H1 (cell line): ENCODE data around the gene GYPC. TPM values are rescaled to one million over a fixed set of nuclear protein-coding genes. Genes with fewer than 3 reads are reported as not detected.

Experiments
- CTCF ChIA-PET: fragments of 300-600 bp; sonication (Branson Sonifier 250); formaldehyde crosslinking; loops from one replicate; lab custom pipeline; 2021; ENCODE audit not compliant: partially characterized antibody; lab: Charles Lee
- POLR2A ChIA-PET: fragments of 300-600 bp; sonication (Branson Sonifier 250); formaldehyde crosslinking; loops from one replicate; lab custom pipeline; 2021; ENCODE audit warnings: inconsistent platforms; ENCODE audit not compliant: partially characterized antibody; lab: Charles Lee
- DNase-seq, 2 experiments: peaks; one replicate each; pipeline versions ENCODE4 v3.0.0 to v3.0.0-alpha.2; 2010 to 2022; ENCODE audit warnings: low spot score in 2 of 2, low read depth in 1 of 2, mixed read lengths in 1 of 2
- FAIRE-seq: peaks from 2 replicates; lab custom pipeline; 2011; peaks lifted over from hg19 to GRCh38; lab: Jason Lieb, UNC
- H2AFZ ChIP-seq: 2 replicates; pipeline ENCODE4 v1.8.1; 2012; ENCODE audit warnings: low read length, inconsistent platforms
- H2AK5ac ChIP-seq: 2 replicates; pipeline ENCODE4 v1.6.1; 2013; ENCODE audit warnings: low read depth, low read length
- H2BK120ac ChIP-seq: replicated peaks from 2 replicates; pipeline ENCODE3; 2013; ENCODE audit warnings: low read depth, low read length, inconsistent platforms
- H2BK12ac ChIP-seq: 2 replicates; pipeline ENCODE4 v1.6.1; 2013; ENCODE audit warnings: low read depth, low read length
- H2BK15ac ChIP-seq: 2 replicates; pipeline ENCODE4 v1.6.1; 2013; ENCODE audit warnings: low read length
- H2BK20ac ChIP-seq: 2 replicates; pipeline ENCODE4 v1.6.1; 2013; ENCODE audit warnings: low read length
- H2BK5ac ChIP-seq: 2 replicates; pipeline ENCODE4 v1.6.1; 2013; ENCODE audit warnings: low read depth, low read length
- H3K14ac ChIP-seq: 2 replicates; pipeline ENCODE4 v1.6.1; 2013; ENCODE audit warnings: inconsistent platforms; ENCODE audit not compliant: insufficient read length
- H3K18ac ChIP-seq: 2 replicates; pipeline ENCODE4 v1.6.1; 2013; ENCODE audit warnings: low read length; ENCODE audit errors: extremely low read depth
- H3K23ac ChIP-seq: 2 replicates; pipeline ENCODE4 v1.6.1; 2013; ENCODE audit warnings: inconsistent platforms; ENCODE audit not compliant: insufficient read length
- H3K23me2 ChIP-seq: 2 replicates; pipeline ENCODE4 v1.6.1; 2013; ENCODE audit warnings: low read depth, low read length
- H3K27ac ChIP-seq: 2 replicates; pipeline ENCODE4 v1.6.1; 2011; ENCODE audit warnings: low read depth, low read length, inconsistent platforms
- H3K27me3 ChIP-seq, 4 experiments: replicated peaks in 1 of 4; 1 replicate in 1 of 4; 2 replicates in 3 of 4; pipeline versions ENCODE4 v1.6.1 to v1.8.1; 2011 to 2013; ENCODE audit warnings: low read length in 3 of 4, mild to moderate bottlenecking in 3 of 4, inconsistent platforms in 2 of 4, mixed read lengths in 2 of 4, moderate library complexity in 1 of 4; ENCODE audit not compliant: control insufficient read depth in 3 of 4, insufficient read depth in 3 of 4; ENCODE audit errors: extremely low read depth in 1 of 4
- H3K36me3 ChIP-seq, 4 experiments: 2 replicates each; pipeline versions ENCODE4 v1.6.1 to v1.8.1; 2011 to 2013; ENCODE audit warnings: mild to moderate bottlenecking in 4 of 4, low read length in 3 of 4, moderate library complexity in 2 of 4, control low read depth in 1 of 4, inconsistent platforms in 1 of 4; ENCODE audit not compliant: insufficient read depth in 4 of 4, control insufficient read depth in 2 of 4
- H3K4ac ChIP-seq: replicated peaks from 2 replicates; pipeline ENCODE3; 2013; ENCODE audit warnings: low read length, low read depth, mixed read lengths, inconsistent platforms; ENCODE audit not compliant: insufficient read length
- H3K4me1 ChIP-seq, 4 experiments: replicated peaks in 1 of 4; 1 replicate in 1 of 4; 2 replicates in 3 of 4; pipeline versions ENCODE4 v1.6.1 to v1.8.1; 2011 to 2013; ENCODE audit warnings: low read length in 3 of 4, inconsistent platforms in 2 of 4, mixed read lengths in 1 of 4; ENCODE audit not compliant: insufficient read depth in 4 of 4, control insufficient read depth in 3 of 4
- H3K4me2 ChIP-seq, 2 experiments: 2 replicates each; pipeline versions ENCODE4 v1.6.1 to v1.8.1; 2011 to 2013; ENCODE audit warnings: low read depth in 2 of 2, low read length in 2 of 2, control low read depth in 1 of 2, inconsistent platforms in 1 of 2, mild to moderate bottlenecking in 1 of 2; ENCODE audit not compliant: insufficient read depth in 1 of 2
- H3K4me3 ChIP-seq, 4 experiments: fragments of 200-600, 300-600 bp in 1 of 4; sonication (generic), shearing (Covaris generic), sonication (Bioruptor Twin) in 1 of 4; 2 replicates each; pipeline versions ENCODE4 v1.5.1 to v1.8.1; 2011 to 2016; ENCODE audit warnings: low read length in 4 of 4, low read depth in 3 of 4, control low read depth in 2 of 4, inconsistent platforms in 2 of 4, mild to moderate bottlenecking in 2 of 4, mixed read lengths in 1 of 4, moderate library complexity in 1 of 4; ENCODE audit not compliant: insufficient read depth in 2 of 4; ENCODE audit errors: extremely low read depth in 1 of 4
- H3K56ac ChIP-seq: replicated peaks from 2 replicates; pipeline ENCODE3; 2013; ENCODE audit warnings: low read depth, mild to moderate bottlenecking, mixed read lengths, low read length, inconsistent platforms; ENCODE audit not compliant: insufficient read length
- H3K79me1 ChIP-seq: 2 replicates; pipeline ENCODE4 v1.6.1; 2013; ENCODE audit warnings: low read depth, low read length, control low read depth
- H3K79me2 ChIP-seq, 2 experiments: 2 replicates each; pipeline versions ENCODE4 v1.6.1 to v1.8.1; 2012 to 2013; ENCODE audit warnings: low read length in 2 of 2, mild to moderate bottlenecking in 2 of 2, inconsistent platforms in 1 of 2; ENCODE audit not compliant: insufficient read depth in 2 of 2, control insufficient read depth in 1 of 2
- H3K9ac ChIP-seq, 4 experiments: replicated peaks in 1 of 4; 1 replicate in 1 of 4; 2 replicates in 3 of 4; pipeline versions ENCODE4 v1.6.1 to v1.8.1; 2011 to 2013; ENCODE audit warnings: low read depth in 3 of 4, low read length in 3 of 4, control low read depth in 2 of 4, mild to moderate bottlenecking in 2 of 4, moderate library complexity in 2 of 4, inconsistent platforms in 1 of 4; ENCODE audit errors: extremely low read depth in 1 of 4
- H3K9me3 ChIP-seq, 2 experiments: 2 replicates each; pipeline versions ENCODE4 v1.6.1 to v1.8.1; 2012 to 2013; ENCODE audit warnings: mild to moderate bottlenecking in 2 of 2, moderate library complexity in 2 of 2, control low read depth in 1 of 2, inconsistent platforms in 1 of 2, low read depth in 1 of 2, low read length in 1 of 2, mixed read lengths in 1 of 2; ENCODE audit not compliant: insufficient read depth in 2 of 2
- H4K20me1 ChIP-seq, 2 experiments: replicated peaks in 1 of 2; 2 replicates each; pipeline versions ENCODE3 to v1.8.1; 2011 to 2013; ENCODE audit warnings: inconsistent platforms in 2 of 2, low read length in 2 of 2, mild to moderate bottlenecking in 1 of 2; ENCODE audit not compliant: insufficient read depth in 2 of 2, control insufficient read depth in 1 of 2
- H4K5ac ChIP-seq: 2 replicates; pipeline ENCODE4 v1.6.1; 2013; ENCODE audit warnings: low read length, low read depth, mixed read lengths, inconsistent platforms; ENCODE audit not compliant: insufficient read length
- H4K8ac ChIP-seq: 2 replicates; pipeline ENCODE4 v1.8.0; 2013; ENCODE audit warnings: mild to moderate bottlenecking, moderate library complexity, low read length, inconsistent platforms; ENCODE audit not compliant: insufficient read depth; ENCODE audit errors: extremely low read depth
- H4K91ac ChIP-seq: replicated peaks from 2 replicates; pipeline ENCODE3; 2013; ENCODE audit warnings: low read length, mixed read lengths, inconsistent platforms; ENCODE audit not compliant: insufficient read length
- ASH2L ChIP-seq: fragments of 200-600, 300-600 bp; sonication (generic); IDR thresholded peaks from one replicate; pipeline ENCODE4 v1.7.1; 2017; ENCODE audit warnings: low read length
- CTBP2 ChIP-seq: IDR thresholded peaks from 2 replicates; pipeline ENCODE4 v1.7.0; 2011; ENCODE audit warnings: borderline replicate concordance, mild to moderate bottlenecking, moderate library complexity, mixed read lengths, low read length; ENCODE audit not compliant: insufficient read depth, insufficient read length
- EP300 ChIP-seq, 2 experiments: IDR thresholded peaks; 1 replicate in 1 of 2; 2 replicates in 1 of 2; pipeline ENCODE4 v1.6.1; 2011 to 2012; ENCODE audit warnings: low read depth in 2 of 2, low read length in 2 of 2, mild to moderate bottlenecking in 2 of 2, borderline replicate concordance in 1 of 2, inconsistent platforms in 1 of 2, moderate library complexity in 1 of 2
- GABPA ChIP-seq: IDR thresholded peaks from 2 replicates; pipeline ENCODE4 v1.6.1; 2011; ENCODE audit warnings: mild to moderate bottlenecking, low read length, moderate library complexity, borderline replicate concordance; ENCODE audit not compliant: insufficient read depth
- HDAC2 ChIP-seq, 2 experiments: fragments of 300-600 bp in 1 of 2; sonication (generic) in 1 of 2; IDR thresholded peaks; 2 replicates each; pipeline ENCODE4 v1.6.1; 2011 to 2012; ENCODE audit warnings: low read depth in 2 of 2, low read length in 2 of 2, mild to moderate bottlenecking in 2 of 2, moderate library complexity in 2 of 2, borderline replicate concordance in 1 of 2, inconsistent platforms in 1 of 2
- HDAC6 ChIP-seq: IDR thresholded peaks from one replicate; pipeline ENCODE4 v1.7.1; 2012; ENCODE audit warnings: low read depth, mild to moderate bottlenecking, inconsistent platforms, low read length, moderate library complexity
- JUN ChIP-seq: IDR thresholded peaks from 2 replicates; pipeline ENCODE4 v1.6.1; 2011; ENCODE audit warnings: low read depth, mild to moderate bottlenecking, improper control_type of control experiment, low read length
- KDM4A ChIP-seq: IDR thresholded peaks from one replicate; pipeline ENCODE4 v1.7.1; 2012; ENCODE audit warnings: low read depth, mild to moderate bottlenecking, moderate library complexity, low read length, inconsistent platforms; ENCODE audit not compliant: severe bottlenecking
- NRF1 ChIP-seq: IDR thresholded peaks from 2 replicates; pipeline ENCODE4 v1.6.1; 2011; ENCODE audit warnings: mild to moderate bottlenecking, low read depth, low read length, improper control_type of control experiment
- POLR2A ChIP-seq, 2 experiments: IDR thresholded peaks; 1 replicate in 1 of 2; 2 replicates in 1 of 2; pipeline ENCODE4 v1.6.1; 2011; ENCODE audit warnings: low read depth in 2 of 2, low read length in 2 of 2, mild to moderate bottlenecking in 2 of 2; ENCODE audit errors: control extremely low read depth in 1 of 2
- SAP30 ChIP-seq: fragments of 300-600 bp; sonication (generic); IDR thresholded peaks from 2 replicates; pipeline ENCODE4 v1.7.1; 2012; ENCODE audit warnings: low read length, moderate library complexity, mild to moderate bottlenecking, inconsistent platforms; ENCODE audit not compliant: insufficient read depth, insufficient replicate concordance
- TAF1 ChIP-seq: IDR thresholded peaks from 2 replicates; pipeline ENCODE4 v1.6.1; 2011; ENCODE audit warnings: mild to moderate bottlenecking, low read depth, low read length
- TBP ChIP-seq: IDR thresholded peaks from 2 replicates; pipeline ENCODE4 v1.6.1; 2011; ENCODE audit warnings: low read depth, low read length, improper control_type of control experiment
- WGBS, 2 experiments: shearing (Covaris generic) in 1 of 2; methylation state at CpG; one replicate each; pipeline versions ENCODE4 v1.1.6 to v1.1.7; 2013 to 2015; ENCODE audit warnings: low lambda C conversion rate in 2 of 2, mixed read lengths in 2 of 2, inconsistent platforms in 1 of 2, low coverage in 1 of 2, missing lambda C conversion rate in 1 of 2; ENCODE audit not compliant: insufficient replicate concordance in 2 of 2, insufficient coverage in 1 of 2, insufficient read length in 1 of 2; ENCODE audit errors: extremely low coverage in 1 of 2, missing lambda C conversion rate in 1 of 2; 5-methylcytosine and 5-hydroxymethylcytosine counted together
- polyA plus RNA-seq, 7 experiments: library from polyadenylated mRNA; depleted of rRNA in 3 of 7; stranded (reverse) in 5 of 7; unstranded in 2 of 7; fragments of >200 nt in 5 of 7; fragments of 200-250 nt in 2 of 7; gene quantifications; 1 replicate in 5 of 7; 2 replicates in 1 of 7; 4 replicates in 1 of 7; pipeline versions ENCODE4 v1.2.1 to v1.2.3, GENCODE V29; 2011 to 2013; ENCODE audit warnings: missing spikeins in 2 of 7, mixed read lengths in 2 of 7
- total RNA-seq: library from RNA; stranded (reverse); fragmentation: NEBNext Ultra II Directional; extraction: Animal tissue kit (Norgen Biotek cat#: 25700); gene quantifications from 2 replicates; pipeline ENCODE4 v1.2.1, GENCODE V29; 2021

Gene GYPC
- total and polyA plus RNA-seq, 2 of the 8 experiments (the other 6 are each of a cell fraction or from before 2014, with no cell fraction given): 26.8 to 53.6 TPM

- no peaks in the 10 kb centered on the region for H3K27me3 ChIP-seq
- H3K27ac ChIP-seq: no peak overlapping the region
- H3K4me2 ChIP-seq: no peak overlapping the region
- no peak overlapping the region for H2BK20ac ChIP-seq
- H3K23me2 ChIP-seq: peaks cover 6% of the 10 kb centered on the region; the same call in 1 of the 2 replicates
- H2BK15ac ChIP-seq: no peak overlapping the region
- no peak overlapping the region for H4K5ac ChIP-seq
- no peak overlapping the region for H4K91ac ChIP-seq
- peaks cover 0 to 2% of the 10 kb centered on the region in 2 experiments for H4K20me1 ChIP-seq
- ChIA-PET CTCF (no interaction called here), POLR2A (no interaction called here)
- H3K36me3 ChIP-seq: no peaks in the 10 kb centered on the region
- no peak overlapping the region for H2AK5ac ChIP-seq
- H3K4me1 ChIP-seq: no peaks in the 10 kb centered on the region; a peak in 1 of 7 replicates
- FAIRE-seq (no peak), DNase-seq (no peak)
- no peak overlapping the region for H3K4me3 ChIP-seq
- H3K56ac ChIP-seq: no peak overlapping the region
- peaks cover 2% of the 10 kb centered on the region; the same call in 1 of the 2 replicates for H3K79me1 ChIP-seq
- no peak overlapping the region for H3K9ac ChIP-seq
- H3K14ac ChIP-seq: no peak overlapping the region
- H3K23ac ChIP-seq: no peak overlapping the region
- H2AFZ ChIP-seq: no peak overlapping the region
- no peak overlapping the region for H4K8ac ChIP-seq
- H3K4ac ChIP-seq: no peak overlapping the region
- H2BK5ac ChIP-seq: no peak overlapping the region
- no peak overlapping the region for H2BK12ac ChIP-seq
- WGBS, 2 experiments: 90% methylated on average over 12 of the region's 12 CpGs; no CpG with 5 or more reads in 1 of the 2 experiments
- H3K9me3 ChIP-seq: peaks cover 4 to 15% of the 10 kb centered on the region in 2 experiments; a peak in 3 of 4 replicates
- no peak overlapping the region for H3K18ac ChIP-seq
- H3K79me2 ChIP-seq: no peaks in the 10 kb centered on the region
- H2BK120ac ChIP-seq: no peak overlapping the region
- TF ChIP-seq HDAC6: no peak
- TF ChIP-seq POLR2A (IDR thresholded peaks at IDR 0.05; ENCODE audit: control extremely low read depth in 1 of 2, low read depth in 2 of 2, low read length in 2 of 2): no peak
- TF ChIP-seq SAP30: no peak
- TF ChIP-seq HDAC2 (IDR thresholded peaks at IDR 0.05; ENCODE audit: borderline replicate concordance in 1 of 2, low read depth in 2 of 2, low read length in 2 of 2): no peak
- no peak for TF ChIP-seq EP300 (IDR thresholded peaks at IDR 0.05; ENCODE audit: borderline replicate concordance in 1 of 2, low read depth in 2 of 2, low read length in 2 of 2)
- no peak for TF ChIP-seq NRF1
- TF ChIP-seq TBP: no peak
- TF ChIP-seq CTBP2: no peak
- TF ChIP-seq ASH2L: no peak
- no peak for TF ChIP-seq KDM4A
- TF ChIP-seq JUN: no peak
- TF ChIP-seq GABPA: no peak
- no peak for TF ChIP-seq TAF1
Measured at GRCh38 chr2:126672980-126673605, 17.1 kb downstream of the GYPC start.
